ENCODE data around the gene ZCCHC2. TPM values are rescaled to one million over a fixed set of nuclear protein-coding genes. Genes with fewer than 3 reads are reported as not detected.

Gene ZCCHC2
- polyA plus RNA-seq, 1 donor, result 17.8 TPM

DNA sequence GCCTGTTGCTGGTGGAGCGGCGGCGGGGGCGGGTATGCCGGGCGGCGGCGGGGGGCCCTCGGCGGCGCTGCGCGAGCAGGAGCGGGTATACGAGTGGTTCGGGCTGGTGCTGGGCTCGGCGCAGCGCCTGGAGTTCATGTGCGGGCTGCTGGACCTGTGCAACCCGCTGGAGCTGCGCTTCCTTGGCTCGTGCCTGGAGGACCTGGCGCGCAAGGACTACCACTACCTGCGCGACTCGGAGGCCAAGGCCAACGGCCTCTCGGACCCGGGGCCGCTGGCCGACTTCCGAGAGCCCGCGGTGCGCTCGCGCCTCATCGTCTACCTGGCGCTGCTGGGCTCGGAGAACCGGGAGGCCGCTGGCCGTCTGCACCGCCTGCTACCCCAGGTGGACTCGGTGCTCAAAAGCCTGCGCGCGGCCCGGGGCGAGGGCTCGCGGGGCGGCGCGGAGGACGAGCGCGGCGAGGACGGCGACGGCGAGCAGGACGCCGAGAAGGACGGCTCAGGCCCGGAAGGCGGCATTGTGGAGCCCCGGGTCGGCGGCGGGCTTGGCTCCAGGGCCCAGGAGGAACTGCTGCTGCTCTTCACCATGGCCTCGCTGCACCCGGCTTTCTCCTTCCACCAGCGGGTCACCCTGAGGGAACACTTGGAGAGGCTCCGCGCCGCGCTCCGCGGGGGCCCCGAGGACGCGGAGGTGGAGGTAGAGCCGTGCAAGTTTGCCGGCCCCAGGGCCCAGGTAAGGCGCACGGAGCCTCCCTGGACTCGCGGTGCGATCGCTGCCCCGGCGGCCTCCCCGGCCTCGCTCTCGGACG lies 1.0 kb downstream of the ZCCHC2 start:
- no peaks in the 10 kb centered on the region for H3K9me3 ChIP-seq (ENCODE audit: control insufficient read depth, low read depth, low read length)
- WGBS (ENCODE audit: insufficient coverage, low lambda C conversion rate), result no CpG with 5 or more reads among the region's 100 CpGs
- no peaks in the 10 kb centered on the region for H3K36me3 ChIP-seq (ENCODE audit: control insufficient read depth, insufficient read depth, low read length)
- H3K27ac ChIP-seq (ENCODE audit: low read length), result peak overlapping the region; percentile 95
- H3K4me3 ChIP-seq (ENCODE audit: low read length), result peak overlapping the region; percentile 88
- H3K4me1 ChIP-seq (ENCODE audit: control insufficient read depth, insufficient read depth, low read length), result peaks cover 4% of the 10 kb centered on the region
- DNase-seq, result peak; percentile 42 to 76
- no peaks in the 10 kb centered on the region for H3K27me3 ChIP-seq (ENCODE audit: control insufficient read depth, insufficient read depth, low read length)

DNA sequence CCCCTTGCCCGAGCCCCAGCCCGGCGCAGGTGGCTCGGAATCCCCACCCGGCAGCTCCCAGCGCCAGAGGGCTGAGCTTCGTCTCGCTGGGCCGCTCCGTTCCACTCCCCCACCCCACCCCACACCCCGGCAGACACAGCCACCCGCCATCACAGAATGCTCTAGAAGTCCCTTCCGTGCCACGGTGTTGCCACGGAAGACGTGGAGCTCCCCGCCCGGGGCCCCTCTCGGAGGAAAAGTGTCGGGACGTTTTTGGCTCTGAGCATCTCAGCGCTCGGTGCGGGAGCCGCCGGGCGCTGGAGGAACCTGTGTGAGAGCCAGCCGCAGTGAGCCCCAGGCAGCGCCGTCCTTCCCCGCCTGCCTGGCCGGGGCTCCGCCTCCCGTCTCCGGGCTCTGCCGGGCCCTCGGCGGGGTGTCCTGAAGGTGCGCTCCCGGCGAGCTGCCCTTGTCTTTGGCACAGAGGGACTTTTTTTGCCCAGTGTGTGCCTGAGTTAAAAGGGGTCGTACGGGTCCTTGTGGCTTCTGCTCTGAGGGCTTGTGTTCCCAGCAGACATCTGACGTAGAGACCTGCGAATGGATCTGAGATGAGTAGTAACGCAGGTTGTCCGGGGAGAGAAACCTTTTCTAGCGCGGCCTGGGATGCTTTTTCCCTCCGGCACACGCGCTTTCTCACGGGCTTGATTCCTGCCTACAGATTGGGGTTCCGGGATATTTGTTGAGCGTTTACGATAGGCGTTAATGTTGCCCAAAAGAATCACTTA lies 1.8 kb downstream of the ZCCHC2 start:
- Histone ChIP-seq H3K36me3 (ENCODE audit: control insufficient read depth, insufficient read depth, low read length) (no peaks in the 10 kb centered on the region), H3K27me3 (ENCODE audit: control insufficient read depth, insufficient read depth, low read length) (no peaks in the 10 kb centered on the region), H3K9me3 (ENCODE audit: control insufficient read depth, low read depth, low read length) (no peaks in the 10 kb centered on the region), H3K4me1 (ENCODE audit: control insufficient read depth, insufficient read depth, low read length) (peaks cover 4% of the 10 kb centered on the region), H3K27ac (ENCODE audit: low read length) (peak overlapping the region; percentile 95), H3K4me3 (ENCODE audit: low read length) (peak overlapping the region; percentile 88)
- peak; percentile 40 to 82 for DNase-seq
- 0% methylated on average over 2 of the region's 57 CpGs for WGBS (ENCODE audit: insufficient coverage, low lambda C conversion rate)

DNA sequence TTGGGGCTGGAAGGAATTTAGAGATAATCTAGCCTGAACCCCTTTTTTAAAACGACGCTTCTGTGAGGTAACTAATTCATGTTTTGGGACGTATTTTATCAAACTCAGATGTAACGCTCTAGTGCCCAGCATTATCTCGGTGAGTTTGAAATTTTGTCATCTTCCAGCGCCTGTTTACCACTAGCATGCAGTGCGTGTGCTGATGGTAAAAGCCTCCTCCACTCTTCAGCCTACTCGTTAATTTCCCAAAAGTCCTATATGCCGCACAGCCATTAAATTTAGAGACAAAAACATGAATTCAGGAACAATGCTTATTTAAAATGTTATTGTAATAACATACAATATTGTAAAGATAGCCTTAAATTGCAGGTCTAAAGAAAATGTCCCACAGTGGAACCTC lies 2.8 kb downstream of the ZCCHC2 start:
- peak in 1 of 2 donors; percentile 15 for DNase-seq
- H3K9me3 ChIP-seq (ENCODE audit: control insufficient read depth, low read depth, low read length), result no peaks in the 10 kb centered on the region
- no peaks in the 10 kb centered on the region for H3K27me3 ChIP-seq (ENCODE audit: control insufficient read depth, insufficient read depth, low read length)
- H3K4me1 ChIP-seq (ENCODE audit: control insufficient read depth, insufficient read depth, low read length), result peaks cover 4% of the 10 kb centered on the region
- H3K4me3 ChIP-seq (ENCODE audit: low read length), result peak overlapping the region; percentile 88
- WGBS (ENCODE audit: insufficient coverage, low lambda C conversion rate), result 49% methylated on average over 4 of the region's 9 CpGs
- peak overlapping the region; percentile 95 for H3K27ac ChIP-seq (ENCODE audit: low read length)
- H3K36me3 ChIP-seq (ENCODE audit: control insufficient read depth, insufficient read depth, low read length), result no peaks in the 10 kb centered on the region

DNA sequence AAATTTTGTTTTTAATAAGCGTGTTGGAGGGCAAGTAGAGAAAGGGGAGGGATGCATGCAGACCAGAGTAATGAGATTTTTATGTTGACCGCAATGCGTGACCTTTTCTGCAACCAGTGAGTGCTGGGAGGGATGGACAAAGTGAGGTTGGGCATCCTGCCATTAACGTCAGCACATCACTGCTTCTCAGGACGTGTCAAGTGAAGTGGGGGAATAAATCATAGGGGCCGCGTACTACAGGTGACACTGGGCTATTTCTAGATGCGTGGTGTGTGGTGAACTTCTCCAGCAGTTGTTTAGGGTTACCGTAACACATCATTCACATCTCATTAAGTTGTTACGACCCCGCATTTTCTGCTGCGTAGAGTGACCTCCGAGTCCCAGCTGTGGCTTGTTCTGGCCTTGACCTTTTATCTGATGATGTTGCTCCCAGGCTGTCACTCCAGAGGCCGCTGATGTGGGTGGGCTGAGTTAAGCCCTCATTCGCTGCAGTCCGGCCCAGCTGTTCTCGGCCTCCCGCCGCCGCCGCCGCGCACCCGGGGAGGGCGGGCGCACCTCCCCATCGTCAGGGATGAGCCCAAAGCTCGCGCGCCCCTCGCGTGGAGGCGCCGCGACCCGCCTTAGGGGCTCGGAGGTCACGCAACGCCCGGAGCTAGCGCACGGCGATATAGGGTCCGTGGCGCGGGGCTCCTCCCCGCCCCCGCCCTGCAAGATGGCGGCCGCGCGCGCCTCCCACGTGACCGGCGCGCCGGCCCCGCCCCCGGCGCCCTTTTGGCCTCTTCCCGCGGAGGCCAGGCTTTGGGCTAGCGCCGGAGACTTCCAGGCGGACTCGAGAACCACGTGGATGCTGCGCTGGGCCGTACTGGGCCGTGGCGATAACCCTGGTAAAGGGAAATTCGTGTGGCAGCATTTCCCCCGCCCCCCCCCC lies 3.5 kb downstream of the ZCCHC2 start:
- 20% methylated on average over 1 of the region's 74 CpGs for WGBS (ENCODE audit: insufficient coverage, low lambda C conversion rate)
- peaks cover 4% of the 10 kb centered on the region for H3K4me1 ChIP-seq (ENCODE audit: control insufficient read depth, insufficient read depth, low read length)
- DNase-seq, result peak; percentile 79 to 89
- no peaks in the 10 kb centered on the region for H3K9me3 ChIP-seq (ENCODE audit: control insufficient read depth, low read depth, low read length)
- no peaks in the 10 kb centered on the region for H3K27me3 ChIP-seq (ENCODE audit: control insufficient read depth, insufficient read depth, low read length)
- H3K4me3 ChIP-seq (ENCODE audit: low read length), result peak overlapping the region; percentile 88
- no peaks in the 10 kb centered on the region for H3K36me3 ChIP-seq (ENCODE audit: control insufficient read depth, insufficient read depth, low read length)
- H3K27ac ChIP-seq (ENCODE audit: low read length), result peak overlapping the region; percentile 95

DNA sequence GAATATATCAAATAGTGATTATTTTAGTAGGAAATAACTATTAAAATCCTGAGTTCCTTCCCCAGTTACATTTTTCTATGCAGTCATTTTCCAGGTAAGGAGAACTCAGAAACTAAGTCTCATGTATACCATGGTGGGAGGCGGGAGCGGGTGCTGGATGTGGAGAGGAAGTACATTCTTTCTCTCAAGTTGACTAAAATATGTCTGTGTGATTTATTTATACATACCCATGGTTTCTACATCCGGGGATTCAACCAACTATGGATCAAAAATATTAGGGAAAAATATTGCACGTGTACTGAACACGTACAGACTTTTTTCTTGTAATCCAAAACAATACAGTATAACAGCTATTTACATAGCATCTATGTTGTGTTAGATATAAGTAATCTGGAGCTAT lies 6.8 kb downstream of the ZCCHC2 start:
- Histone ChIP-seq H3K4me1 (ENCODE audit: control insufficient read depth, insufficient read depth, low read length) (peaks cover 8% of the 10 kb centered on the region), H3K36me3 (ENCODE audit: control insufficient read depth, insufficient read depth, low read length) (no peaks in the 10 kb centered on the region), H3K27ac (ENCODE audit: low read length) (no peak overlapping the region), H3K4me3 (ENCODE audit: low read length) (no peak overlapping the region), H3K9me3 (ENCODE audit: control insufficient read depth, low read depth, low read length) (no peaks in the 10 kb centered on the region), H3K27me3 (ENCODE audit: control insufficient read depth, insufficient read depth, low read length) (no peaks in the 10 kb centered on the region)
- WGBS (ENCODE audit: insufficient coverage, low lambda C conversion rate), result 69% methylated on average over 3 of the region's 5 CpGs
- no peak for DNase-seq

DNA sequence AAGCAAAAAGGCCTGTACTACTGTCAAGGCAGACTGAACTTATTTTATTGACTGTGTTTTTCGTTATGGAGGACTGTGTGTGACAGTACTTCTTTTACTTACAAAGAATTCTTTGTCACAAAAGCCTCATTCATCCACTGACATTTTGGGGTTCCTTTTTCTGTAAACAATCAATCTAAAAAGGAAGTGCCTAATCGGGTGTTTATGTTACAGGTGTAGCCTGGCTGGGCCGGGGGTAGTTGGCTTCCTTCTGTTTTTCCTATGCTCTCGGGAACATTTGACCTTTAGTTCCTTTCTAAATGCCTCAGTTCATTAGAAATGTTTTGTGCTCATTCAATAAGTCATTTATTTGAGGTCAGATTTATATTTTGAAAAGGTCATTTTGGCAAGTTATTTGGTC lies 8.3 kb downstream of the ZCCHC2 start:
- DNase-seq, result no peak
- no peaks in the 10 kb centered on the region for H3K9me3 ChIP-seq (ENCODE audit: control insufficient read depth, low read depth, low read length)
- WGBS (ENCODE audit: insufficient coverage, low lambda C conversion rate), result no CpG with 5 or more reads among the region's 4 CpGs
- no peak overlapping the region for H3K27ac ChIP-seq (ENCODE audit: low read length)
- H3K4me1 ChIP-seq (ENCODE audit: control insufficient read depth, insufficient read depth, low read length), result peaks cover 4% of the 10 kb centered on the region
- no peaks in the 10 kb centered on the region for H3K36me3 ChIP-seq (ENCODE audit: control insufficient read depth, insufficient read depth, low read length)
- H3K4me3 ChIP-seq (ENCODE audit: low read length), result no peak overlapping the region
- no peaks in the 10 kb centered on the region for H3K27me3 ChIP-seq (ENCODE audit: control insufficient read depth, insufficient read depth, low read length)

DNA sequence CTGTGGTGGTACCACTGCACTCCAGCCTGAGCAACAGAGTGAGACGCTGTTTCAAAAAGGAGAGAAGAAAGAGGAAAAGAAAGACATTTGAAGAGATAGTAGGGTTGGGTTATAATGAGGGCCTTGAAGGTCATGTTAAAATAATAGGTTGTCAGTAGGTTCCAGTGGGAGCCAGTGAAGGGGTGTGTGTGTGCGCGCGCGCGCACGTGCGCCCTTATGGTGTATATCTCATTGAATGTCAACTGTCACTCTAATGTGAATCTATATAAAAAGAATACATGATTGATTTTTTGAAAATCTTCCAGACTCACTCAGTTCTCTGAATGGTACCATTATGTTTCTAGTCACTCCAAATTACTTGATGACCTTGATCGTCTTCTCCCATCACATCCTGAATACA lies 9.1 kb downstream of the ZCCHC2 start:
- Histone ChIP-seq H3K36me3 (ENCODE audit: control insufficient read depth, insufficient read depth, low read length) (no peaks in the 10 kb centered on the region), H3K27ac (ENCODE audit: low read length) (no peak overlapping the region), H3K27me3 (ENCODE audit: control insufficient read depth, insufficient read depth, low read length) (no peaks in the 10 kb centered on the region), H3K4me1 (ENCODE audit: control insufficient read depth, insufficient read depth, low read length) (peaks cover 4% of the 10 kb centered on the region), H3K4me3 (ENCODE audit: low read length) (no peak overlapping the region), H3K9me3 (ENCODE audit: control insufficient read depth, low read depth, low read length) (no peaks in the 10 kb centered on the region)
- DNase-seq, result no peak
- 94% methylated on average over 2 of the region's 9 CpGs for WGBS (ENCODE audit: insufficient coverage, low lambda C conversion rate)

DNA sequence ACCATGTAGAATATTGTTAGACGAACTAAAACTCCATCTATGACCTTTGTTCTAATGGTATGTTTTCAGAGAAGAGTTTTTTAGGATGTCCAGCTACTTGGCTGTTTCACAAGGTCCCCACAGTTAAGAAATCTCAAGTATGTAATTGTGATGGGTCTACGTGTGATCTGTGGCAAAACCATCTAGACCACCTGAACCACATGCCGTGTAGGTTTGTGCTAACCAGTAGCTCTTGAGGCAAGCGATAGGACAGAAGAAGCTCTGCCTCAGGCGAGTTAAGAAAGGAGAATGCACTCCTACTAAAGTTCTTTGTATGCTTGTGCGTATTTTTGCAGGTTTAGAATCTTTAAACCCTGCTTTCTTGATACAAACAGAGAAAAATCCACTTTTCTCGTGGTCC lies 13.2 kb downstream of the ZCCHC2 start:
- Histone ChIP-seq H3K27me3 (ENCODE audit: control insufficient read depth, insufficient read depth, low read length) (no peaks in the 10 kb centered on the region), H3K4me1 (ENCODE audit: control insufficient read depth, insufficient read depth, low read length) (peaks cover 4% of the 10 kb centered on the region), H3K9me3 (ENCODE audit: control insufficient read depth, low read depth, low read length) (no peaks in the 10 kb centered on the region), H3K27ac (ENCODE audit: low read length) (no peak overlapping the region), H3K4me3 (ENCODE audit: low read length) (no peak overlapping the region), H3K36me3 (ENCODE audit: control insufficient read depth, insufficient read depth, low read length) (peaks cover 10% of the 10 kb centered on the region)
- WGBS (ENCODE audit: insufficient coverage, low lambda C conversion rate), result 100% methylated on average over 4 of the region's 7 CpGs
- DNase-seq, result no peak

DNA sequence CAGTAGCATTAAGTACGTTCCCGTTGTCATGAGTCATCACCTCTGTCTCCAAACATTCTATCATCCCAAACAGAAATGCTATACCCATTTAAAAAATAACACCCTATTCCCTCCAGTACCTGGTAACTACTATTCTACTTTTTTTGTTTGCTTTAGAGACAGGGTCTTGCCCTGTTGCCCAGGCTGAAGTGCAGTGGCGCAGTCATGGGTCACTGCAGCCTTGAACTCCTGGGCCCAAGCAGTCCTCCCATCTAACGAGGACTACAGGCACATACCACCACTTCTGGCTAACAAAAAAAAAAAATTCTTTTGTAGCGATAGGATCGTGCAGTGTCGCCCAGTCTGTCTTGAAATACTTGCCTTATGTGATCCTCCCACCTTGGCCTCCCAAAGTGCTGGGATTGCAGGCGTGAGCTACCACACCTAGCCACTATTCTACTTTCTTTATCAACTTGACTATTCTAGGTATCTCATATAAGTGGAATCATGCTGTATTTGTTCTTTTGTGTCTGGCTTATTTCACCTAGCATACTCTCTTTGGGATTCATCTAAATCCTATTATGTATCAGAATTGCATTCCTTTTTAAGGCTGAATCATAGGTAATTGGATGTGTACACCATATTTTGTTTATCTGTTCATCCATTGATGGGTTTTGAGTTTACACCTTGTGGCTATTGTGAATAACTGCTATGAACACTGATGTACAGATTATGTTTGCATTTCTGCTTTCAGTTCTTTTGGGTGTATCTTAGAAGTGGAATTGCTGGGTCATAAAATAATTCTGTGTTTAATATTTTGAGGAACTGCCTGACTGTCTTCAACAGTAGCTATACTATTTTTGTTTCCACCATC lies 14.4 kb downstream of the ZCCHC2 start:
- H3K9me3 ChIP-seq (ENCODE audit: control insufficient read depth, low read depth, low read length), result no peaks in the 10 kb centered on the region
- WGBS (ENCODE audit: insufficient coverage, low lambda C conversion rate), result 100% methylated on average over 1 of the region's 8 CpGs
- peaks cover 14% of the 10 kb centered on the region for H3K36me3 ChIP-seq (ENCODE audit: control insufficient read depth, insufficient read depth, low read length)
- no peak overlapping the region for H3K4me3 ChIP-seq (ENCODE audit: low read length)
- DNase-seq, result no peak
- H3K4me1 ChIP-seq (ENCODE audit: control insufficient read depth, insufficient read depth, low read length), result peaks cover 4% of the 10 kb centered on the region
- no peaks in the 10 kb centered on the region for H3K27me3 ChIP-seq (ENCODE audit: control insufficient read depth, insufficient read depth, low read length)
- no peak overlapping the region for H3K27ac ChIP-seq (ENCODE audit: low read length)
